Stimulated activated CD8-positive, alpha-beta memory T cell treated with anti-CD3 and anti-CD28 coated beads, Interleukin-15, amount 100 ng/mL, for 4 hours (primary cell): ENCODE results near the gene ABHD8.

ENCODE experiments used
- DNase-seq, 2 donors: peaks; one replicate each; pipeline ENCODE4 v3.0.0-alpha.2; 2020; ENCODE audit warnings: low read depth in 2 of 2

The ABHD8 gene

DNA sequence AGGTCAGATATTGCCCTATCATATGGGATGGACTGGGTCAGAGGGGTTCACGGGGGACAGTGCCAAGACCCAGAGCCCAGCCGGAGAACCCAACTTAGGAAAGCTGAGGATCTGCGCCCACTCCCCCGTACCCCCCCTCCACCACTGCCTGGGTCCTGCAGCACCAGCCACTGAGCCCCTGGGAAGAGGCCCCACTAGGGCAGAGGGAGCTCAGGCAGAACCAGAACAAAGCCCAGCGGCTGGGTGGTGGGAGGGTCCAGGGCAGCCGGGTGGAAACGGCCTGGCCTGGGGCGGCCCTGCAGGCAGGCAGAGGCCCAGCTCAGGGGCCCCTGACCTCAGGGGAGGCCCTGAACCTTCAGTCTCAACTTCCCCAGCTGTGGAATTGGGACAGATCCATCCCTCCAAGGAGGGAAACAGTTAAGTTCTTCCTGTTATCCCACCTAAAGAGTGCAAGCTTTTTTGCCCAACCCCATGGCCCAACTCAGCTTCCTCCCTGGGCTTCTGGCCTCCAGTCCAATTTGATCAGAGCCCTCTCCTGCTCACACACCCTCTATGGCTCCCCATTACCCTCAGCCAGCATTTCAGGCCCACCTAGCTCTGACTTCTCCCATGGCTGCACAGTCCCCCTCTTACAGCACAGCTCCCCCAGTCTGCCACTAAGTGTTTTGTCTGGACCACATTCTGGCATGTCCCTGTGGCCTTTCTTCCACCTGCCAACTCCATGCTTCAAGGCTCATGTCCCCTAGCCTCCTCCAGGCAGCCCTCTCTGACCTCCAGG is 60.6 kb downstream of the ABHD8 start:
- no peak for DNase-seq
